ENCODE data around the gene HGFAC.

DNA sequence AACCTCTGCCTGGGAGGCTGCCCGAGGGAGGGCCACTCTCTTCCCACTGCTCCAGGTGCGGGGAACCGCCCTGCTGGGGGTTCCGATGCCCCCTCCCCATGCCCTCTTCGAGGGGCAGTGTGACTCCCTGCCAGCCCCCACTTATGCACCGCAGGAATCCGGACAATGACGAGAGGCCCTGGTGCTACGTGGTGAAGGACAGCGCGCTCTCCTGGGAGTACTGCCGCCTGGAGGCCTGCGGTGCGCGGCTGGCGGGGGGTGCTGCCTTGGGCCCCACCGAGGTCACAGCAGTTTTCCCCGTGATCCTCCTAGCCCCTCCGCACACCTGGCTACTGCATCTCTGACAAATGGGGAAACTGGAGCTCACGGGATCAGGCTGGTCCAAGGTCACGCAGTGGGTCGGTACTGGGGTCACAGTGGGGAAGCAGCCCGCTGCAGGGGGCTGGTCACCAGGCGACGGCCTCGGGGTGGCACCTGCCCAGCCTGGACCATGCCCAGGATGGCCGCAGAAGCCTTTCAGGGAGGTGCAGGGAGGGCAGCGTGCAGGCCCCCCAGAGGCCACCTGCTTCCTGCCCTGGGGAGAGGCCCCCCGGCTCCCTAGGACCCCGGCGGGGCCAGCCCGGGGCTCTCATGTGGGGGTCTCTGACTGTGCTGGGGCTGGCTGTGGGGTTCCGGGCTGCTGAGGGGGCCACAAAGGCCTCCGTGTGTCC lies 3.5 kb downstream of the HGFAC start:
- TF ChIP-seq POLR2AphosphoS5 (IDR thresholded peaks at IDR 0.05; ENCODE audit: low read depth, low read length): no peak
- TF ChIP-seq, protein P1, sequence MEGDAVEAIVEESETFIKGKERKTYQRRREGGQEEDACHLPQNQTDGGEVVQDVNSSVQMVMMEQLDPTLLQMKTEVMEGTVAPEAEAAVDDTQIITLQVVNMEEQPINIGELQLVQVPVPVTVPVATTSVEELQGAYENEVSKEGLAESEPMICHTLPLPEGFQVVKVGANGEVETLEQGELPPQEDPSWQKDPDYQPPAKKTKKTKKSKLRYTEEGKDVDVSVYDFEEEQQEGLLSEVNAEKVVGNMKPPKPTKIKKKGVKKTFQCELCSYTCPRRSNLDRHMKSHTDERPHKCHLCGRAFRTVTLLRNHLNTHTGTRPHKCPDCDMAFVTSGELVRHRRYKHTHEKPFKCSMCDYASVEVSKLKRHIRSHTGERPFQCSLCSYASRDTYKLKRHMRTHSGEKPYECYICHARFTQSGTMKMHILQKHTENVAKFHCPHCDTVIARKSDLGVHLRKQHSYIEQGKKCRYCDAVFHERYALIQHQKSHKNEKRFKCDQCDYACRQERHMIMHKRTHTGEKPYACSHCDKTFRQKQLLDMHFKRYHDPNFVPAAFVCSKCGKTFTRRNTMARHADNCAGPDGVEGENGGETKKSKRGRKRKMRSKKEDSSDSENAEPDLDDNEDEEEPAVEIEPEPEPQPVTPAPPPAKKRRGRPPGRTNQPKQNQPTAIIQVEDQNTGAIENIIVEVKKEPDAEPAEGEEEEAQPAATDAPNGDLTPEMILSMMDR (IDR thresholded peaks at IDR 0.05): no peak
- TF ChIP-seq CHD2 (IDR thresholded peaks at IDR 0.05; ENCODE audit: low read length, partially characterized antibody): no peak
